ENCODE data around the gene LEFTY1. TPM values are rescaled to one million over a fixed set of nuclear protein-coding genes. Genes with fewer than 3 reads are reported as not detected.

The LEFTY1 gene
- total RNA-seq, 4 donors from 2014 or later, result 0.35 to 1.4 TPM; not detected in 2

- peaks cover 0 to 96% of the 10 kb centered on the region in 2 donors for H3K36me3 ChIP-seq
- H3K9me3 ChIP-seq, result no peaks in the 10 kb centered on the region
- H3K27ac ChIP-seq, result no peak overlapping the region
- WGBS, 2 donors (ENCODE audit: low coverage in 1 of 2), result 75 to 79% methylated on average over 3 of the region's 3 CpGs
- ATAC-seq, result no peak
- no peaks in the 10 kb centered on the region for H3K27me3 ChIP-seq
- TF ChIP-seq POLR2AphosphoS5 (IDR thresholded peaks at IDR 0.05) (no peak), POLR2A (IDR thresholded peaks at IDR 0.05) (no peak), EP300 (IDR thresholded peaks at IDR 0.05) (no peak), CTCF (IDR thresholded peaks at IDR 0.05) (no peak)
- H3K4me1 ChIP-seq, result peaks cover 0 to 11% (median 0%) of the 10 kb centered on the region in 3 donors
- H3K4me3 ChIP-seq, result no peak overlapping the region
Measured at GRCh38 chr1:225872075-225872430, 16.9 kb downstream of the LEFTY1 start.

- Histone ChIP-seq H3K9me3 (no peaks in the 10 kb centered on the region), H3K27me3 (no peaks in the 10 kb centered on the region), H3K4me1 (peaks cover 0 to 11% (median 0%) of the 10 kb centered on the region in 3 donors), H3K4me3 (no peak overlapping the region), H3K36me3 (peaks cover 0 to 96% of the 10 kb centered on the region in 2 donors), H3K27ac (no peak overlapping the region)
- no peak for ATAC-seq
- WGBS, 2 donors (ENCODE audit: low coverage in 1 of 2), result 70 to 73% methylated on average over 5 to 11 of the region's 11 CpGs
- TF ChIP-seq POLR2AphosphoS5 (IDR thresholded peaks at IDR 0.05) (no peak), POLR2A (IDR thresholded peaks at IDR 0.05) (no peak), EP300 (IDR thresholded peaks at IDR 0.05) (no peak), CTCF (IDR thresholded peaks at IDR 0.05) (no peak)
Measured at GRCh38 chr1:225871359-225872074, 17.4 kb downstream of the LEFTY1 start.

- WGBS, 2 donors (ENCODE audit: low coverage in 1 of 2), result 15 to 41% methylated on average over 2 to 3 of the region's 3 CpGs
- no peaks in the 10 kb centered on the region for H3K9me3 ChIP-seq
- ATAC-seq, result no peak
- H3K4me1 ChIP-seq, result peaks cover 0 to 17% (median 0%) of the 10 kb centered on the region in 3 donors
- H3K27ac ChIP-seq, result peak overlapping the region in 1 of 4 donors; percentile 24
- H3K36me3 ChIP-seq, result peaks cover 0 to 96% of the 10 kb centered on the region in 2 donors
- H3K27me3 ChIP-seq, result no peaks in the 10 kb centered on the region
- H3K4me3 ChIP-seq, result no peak overlapping the region
- TF ChIP-seq EP300 (IDR thresholded peaks at IDR 0.05), result no peak
- no peak for TF ChIP-seq CTCF (IDR thresholded peaks at IDR 0.05)
Measured at GRCh38 chr1:225870911-225871310, 18.0 kb downstream of the LEFTY1 start.

GRCh38 chr1:225868631-225869330 is 20.2 kb downstream of the LEFTY1 start:
- Histone ChIP-seq H3K27ac (no peak overlapping the region), H3K36me3 (peaks cover 0 to 97% of the 10 kb centered on the region in 2 donors), H3K4me1 (peaks cover 0 to 28% (median 0%) of the 10 kb centered on the region in 3 donors), H3K27me3 (no peaks in the 10 kb centered on the region), H3K4me3 (no peak overlapping the region), H3K9me3 (no peaks in the 10 kb centered on the region)
- TF ChIP-seq POLR2AphosphoS5 (IDR thresholded peaks at IDR 0.05), result no peak
- no peak for TF ChIP-seq EP300 (IDR thresholded peaks at IDR 0.05)
- no peak for TF ChIP-seq CTCF (IDR thresholded peaks at IDR 0.05)
- 88 to 95% methylated on average over 5 to 6 of the region's 8 CpGs for WGBS, 2 donors (ENCODE audit: low coverage in 1 of 2)
- no peak for ATAC-seq

GRCh38 chr1:225866981-225867380 is 22.0 kb downstream of the LEFTY1 start:
- H3K4me1 ChIP-seq, result peaks cover 0 to 38% (median 0%) of the 10 kb centered on the region in 3 donors
- no peaks in the 10 kb centered on the region for H3K27me3 ChIP-seq
- WGBS, 2 donors (ENCODE audit: low coverage in 1 of 2), result 69 to 73% methylated on average over 6 of the region's 6 CpGs
- no peaks in the 10 kb centered on the region for H3K9me3 ChIP-seq
- H3K4me3 ChIP-seq, result no peak overlapping the region
- TF ChIP-seq EP300 (IDR thresholded peaks at IDR 0.05) (no peak), CTCF (IDR thresholded peaks at IDR 0.05) (no peak), POLR2A (IDR thresholded peaks at IDR 0.05) (no peak), POLR2AphosphoS5 (IDR thresholded peaks at IDR 0.05) (no peak)
- H3K36me3 ChIP-seq, result peaks cover 0 to 98% of the 10 kb centered on the region in 2 donors
- ATAC-seq, result no peak
- H3K27ac ChIP-seq, result no peak overlapping the region

All from gastroesophageal sphincter (tissue), 4 donors.